SK-N-SH (cell line): ENCODE data around the gene RNF180. TPM values are rescaled to one million over a fixed set of nuclear protein-coding genes. Genes with fewer than 3 reads are reported as not detected.

Source experiments
- CTCF ChIA-PET: fragments of 300-600, 350-600 bp; formaldehyde crosslinking; extraction: SDS; loops from one replicate; lab custom pipeline; 2021; lab: Yijun Ruan, JAX
- POLR2A ChIA-PET: fragments of 350-600 bp; sonication (Branson Sonifier 250); formaldehyde crosslinking; extraction: SDS; loops from one replicate; lab custom pipeline; 2020; ENCODE audit warnings: antibody characterized with exemption, inconsistent platforms; lab: Yijun Ruan, JAX
- DNase-seq: peaks from one replicate; pipeline ENCODE4 v3.0.0; 2012
- H2AFZ ChIP-seq: fragments of 200-600 bp; sonication (generic); 2 replicates; pipeline ENCODE4 v1.8.1; 2016; ENCODE audit warnings: antibody characterized with exemption, mild to moderate bottlenecking, low read depth
- H3F3A ChIP-seq: fragments of 200-600 bp; sonication (generic); replicated peaks from 2 replicates; pipeline ENCODE3; 2016; ENCODE audit warnings: antibody characterized with exemption, mild to moderate bottlenecking; ENCODE audit not compliant: insufficient read depth
- H3K27ac ChIP-seq, 2 experiments: fragments of 200-500 bp in 1 of 2; fragments of 200-600 bp in 1 of 2; sonication (Bioruptor generic) in 1 of 2; sonication (generic), shearing (Covaris generic) in 1 of 2; 2 replicates each; pipeline versions ENCODE4 v1.5.1 to v1.6.1; 2014 to 2016; ENCODE audit warnings: low read depth in 2 of 2, inconsistent platforms in 1 of 2, low read length in 1 of 2, mild to moderate bottlenecking in 1 of 2, mixed read lengths in 1 of 2
- H3K27me3 ChIP-seq: fragments of 200-600 bp; sonication (generic), shearing (Covaris generic); 2 replicates; pipeline ENCODE4 v1.6.1; 2016; ENCODE audit warnings: mixed run types; ENCODE audit not compliant: insufficient read depth
- H3K36me3 ChIP-seq, 2 experiments: fragments of 200-500 bp in 1 of 2; fragments of 200-600 bp in 1 of 2; sonication (Bioruptor generic) in 1 of 2; sonication (generic) in 1 of 2; replicated peaks in 1 of 2; 2 replicates each; pipeline versions ENCODE3 to v1.5.1; 2014 to 2016; ENCODE audit warnings: low read length in 1 of 2, mild to moderate bottlenecking in 1 of 2; ENCODE audit not compliant: insufficient read depth in 2 of 2, control insufficient read depth in 1 of 2
- H3K4me1 ChIP-seq, 2 experiments: fragments of 200-500 bp in 1 of 2; fragments of 200-600 bp in 1 of 2; sonication (Bioruptor generic) in 1 of 2; sonication (generic), shearing (Covaris generic) in 1 of 2; 2 replicates each; pipeline versions ENCODE4 v1.5.1 to v1.6.1; 2014 to 2016; ENCODE audit warnings: low read depth in 1 of 2, low read length in 1 of 2, mixed run types in 1 of 2; ENCODE audit not compliant: insufficient read depth in 2 of 2, control insufficient read depth in 1 of 2
- H3K4me2 ChIP-seq: fragments of 200-600 bp; sonication (generic), shearing (Covaris generic); 2 replicates; pipeline ENCODE4 v1.6.1; 2017; ENCODE audit warnings: mixed run types
- H3K4me3 ChIP-seq, 2 experiments: fragments of 200-500 bp in 1 of 2; fragments of 200-600 bp in 1 of 2; sonication (Bioruptor generic) in 1 of 2; sonication (generic), shearing (Covaris generic) in 1 of 2; 2 replicates each; pipeline versions ENCODE4 v1.5.1 to v1.8.1; 2014 to 2016; ENCODE audit warnings: low read depth in 2 of 2, inconsistent platforms in 1 of 2, low read length in 1 of 2, mild to moderate bottlenecking in 1 of 2, mixed read lengths in 1 of 2, moderate library complexity in 1 of 2
- H3K79me2 ChIP-seq: fragments of 200-600 bp; sonication (generic); 2 replicates; pipeline ENCODE4 v1.8.1; 2017; ENCODE audit warnings: mild to moderate bottlenecking; ENCODE audit not compliant: insufficient read depth
- H3K9ac ChIP-seq: fragments of 200-600 bp; sonication (generic); 2 replicates; pipeline ENCODE4 v1.6.1; 2017; ENCODE audit warnings: mixed run types
- H3K9me2 ChIP-seq: fragments of 200-600 bp; sonication (generic); 2 replicates; pipeline ENCODE4 v1.6.1; 2017; ENCODE audit warnings: mixed run types
- H3K9me3 ChIP-seq: fragments of 200-600 bp; sonication (generic); 2 replicates; pipeline ENCODE4 v1.6.1; 2017; ENCODE audit warnings: mixed run types, mild to moderate bottlenecking, moderate library complexity
- H4K20me1 ChIP-seq: fragments of 200-600 bp; sonication (generic); 2 replicates; pipeline ENCODE4 v1.6.1; 2017; ENCODE audit warnings: mild to moderate bottlenecking, mixed run types; ENCODE audit not compliant: insufficient read depth
- CHD2 ChIP-seq: fragments of 150-350 bp; IDR thresholded peaks from 2 replicates; pipeline ENCODE4 v1.6.1; 2018; ENCODE audit warnings: low read length; ENCODE audit not compliant: partially characterized antibody
- CTCF ChIP-seq: fragments of 200-600 bp; sonication (generic); IDR thresholded peaks from 2 replicates; pipeline ENCODE4 v1.6.1; 2017; ENCODE audit warnings: antibody characterized with exemption, mild to moderate bottlenecking, moderate library complexity
- ELF1 ChIP-seq: IDR thresholded peaks from 2 replicates; pipeline ENCODE4 v1.4.0; 2012
- EP300 ChIP-seq, 2 experiments: IDR thresholded peaks; 2 replicates each; pipeline versions ENCODE4 v1.4.0 to v1.6.1; 2012; ENCODE audit warnings: borderline replicate concordance in 1 of 2, low read depth in 1 of 2, low read length in 1 of 2
- EZH2phosphoT487 ChIP-seq: fragments of 200-600 bp; sonication (generic); IDR thresholded peaks from 2 replicates; pipeline ENCODE4 v1.6.1; 2017; ENCODE audit warnings: low read depth, mixed run types, mild to moderate bottlenecking, antibody characterized with exemption, moderate library complexity, borderline replicate concordance
- FOXJ3 ChIP-seq: sonication (generic); formaldehyde crosslinking; IDR thresholded peaks from 2 replicates; pipeline ENCODE4 v1.5.1; 2020; ENCODE audit warnings: mild to moderate bottlenecking, missing genetic modification reagents
- FOXM1 ChIP-seq: IDR thresholded peaks from 2 replicates; pipeline ENCODE4 v1.4.0; 2012; ENCODE audit warnings: low read depth, mild to moderate bottlenecking
- MAX ChIP-seq: IDR thresholded peaks from 2 replicates; pipeline ENCODE4 v1.4.0; 2012; ENCODE audit warnings: low read depth
- MEF2A ChIP-seq: IDR thresholded peaks from 2 replicates; pipeline ENCODE4 v1.4.0; 2012; ENCODE audit warnings: low read depth, borderline replicate concordance
- MXI1 ChIP-seq: IDR thresholded peaks from 2 replicates; pipeline ENCODE4 v1.6.1; 2012; ENCODE audit warnings: mild to moderate bottlenecking, low read depth, low read length, improper control_type of control experiment
- NRF1 ChIP-seq: IDR thresholded peaks from 2 replicates; pipeline ENCODE4 v1.6.1; 2012; ENCODE audit warnings: low read depth, mild to moderate bottlenecking, low read length
- POLR2AphosphoS5 ChIP-seq: IDR thresholded peaks from 2 replicates; pipeline ENCODE4 v1.6.1; 2012; ENCODE audit warnings: low read depth, low read length
- RAD21 ChIP-seq: IDR thresholded peaks from 2 replicates; pipeline ENCODE4 v1.6.1; 2012; ENCODE audit warnings: mild to moderate bottlenecking, low read length
- RFX5 ChIP-seq: IDR thresholded peaks from 2 replicates; pipeline ENCODE4 v1.6.1; 2012; ENCODE audit warnings: mild to moderate bottlenecking, improper control_type of control experiment, low read length
- RXRA ChIP-seq: IDR thresholded peaks from 2 replicates; pipeline ENCODE4 v1.4.0; 2012; ENCODE audit warnings: low read depth, mild to moderate bottlenecking, borderline replicate concordance
- SIN3A ChIP-seq: IDR thresholded peaks from 2 replicates; pipeline ENCODE4 v1.6.1; 2012; ENCODE audit warnings: low read depth, mild to moderate bottlenecking, low read length, moderate library complexity, borderline replicate concordance
- SMC3 ChIP-seq: IDR thresholded peaks from 2 replicates; pipeline ENCODE4 v1.6.1; 2012; ENCODE audit warnings: low read depth, low read length, improper control_type of control experiment
- TAF1 ChIP-seq: IDR thresholded peaks from 2 replicates; pipeline ENCODE4 v1.6.1; 2012; ENCODE audit warnings: low read depth, mild to moderate bottlenecking, low read length, moderate library complexity, borderline replicate concordance
- TCF12 ChIP-seq: IDR thresholded peaks from 2 replicates; pipeline ENCODE4 v1.4.0; 2012
- TEAD4 ChIP-seq: IDR thresholded peaks from 2 replicates; pipeline ENCODE4 v1.4.0; 2012; ENCODE audit warnings: mild to moderate bottlenecking, borderline replicate concordance; ENCODE audit not compliant: insufficient read depth
- USF2 ChIP-seq: fragments of 150-350 bp; IDR thresholded peaks from 2 replicates; pipeline ENCODE4 v1.6.1; 2017; ENCODE audit warnings: antibody characterized with exemption, low read length, low read depth, borderline replicate concordance
- YY1 ChIP-seq: IDR thresholded peaks from 2 replicates; pipeline ENCODE4 v1.4.0; 2012; ENCODE audit warnings: low read depth, mild to moderate bottlenecking
- ZBTB33 ChIP-seq: IDR thresholded peaks from 2 replicates; pipeline ENCODE4 v1.4.0; 2012; ENCODE audit warnings: low read depth, borderline replicate concordance
- WGBS: methylation state at CpG from one replicate; pipeline ENCODE4 v1.1.6; 2017; ENCODE audit warnings: low lambda C conversion rate; 5-methylcytosine and 5-hydroxymethylcytosine counted together
- polyA plus RNA-seq, 3 experiments: library from polyadenylated mRNA; depleted of rRNA; stranded (reverse); fragments of >200 nt; gene quantifications; 2 replicates each; pipeline ENCODE4 v1.2.3, GENCODE V29; 2012

The RNF180 gene
- polyA plus RNA-seq, 1 of the 3 experiments (the other 2 are of a cell fraction) = 0.02 TPM

- Histone ChIP-seq H3F3A (no peaks in the 10 kb centered on the region), H2AFZ (no peak overlapping the region), H3K36me3 (no peaks in the 10 kb centered on the region), H3K4me3 (no peak overlapping the region), H3K4me1 (no peaks in the 10 kb centered on the region), H4K20me1 (no peaks in the 10 kb centered on the region), H3K27ac (no peak overlapping the region), H3K27me3 (no peaks in the 10 kb centered on the region; the same call in 1 of the 2 replicates), H3K9me2 (no peaks in the 10 kb centered on the region), H3K9ac (no peak overlapping the region), H3K9me3 (no peaks in the 10 kb centered on the region), H3K79me2 (no peaks in the 10 kb centered on the region), H3K4me2 (no peak overlapping the region)
- TF ChIP-seq RAD21 (peak; percentile 15; the same call in 1 of the 2 replicates), CHD2 (no peak), ELF1 (no peak), MAX (no peak), ZBTB33 (no peak), CTCF (peak; percentile 35), RFX5 (no peak), SMC3 (no peak), POLR2AphosphoS5 (no peak), EZH2phosphoT487 (no peak), NRF1 (no peak), YY1 (no peak), TAF1 (no peak)
- POLR2A ChIA-PET = no interaction called here
- peak; percentile 1 for DNase-seq
- CTCF ChIA-PET = no interaction called here
These were observed 219.1 kb downstream of the RNF180 start for GRCh38 chr5:64384765-64385164.

- Histone ChIP-seq H3K4me1 (no peaks in the 10 kb centered on the region), H3K27me3 (no peaks in the 10 kb centered on the region), H3K9me3 (no peaks in the 10 kb centered on the region), H4K20me1 (no peaks in the 10 kb centered on the region), H3F3A (no peaks in the 10 kb centered on the region), H3K27ac (no peak overlapping the region), H3K9me2 (no peaks in the 10 kb centered on the region), H3K4me3 (no peak overlapping the region), H3K4me2 (no peak overlapping the region), H3K9ac (no peak overlapping the region), H3K79me2 (no peaks in the 10 kb centered on the region), H3K36me3 (no peaks in the 10 kb centered on the region), H2AFZ (no peak overlapping the region)
- ChIA-PET POLR2A (no interaction called here), CTCF (no interaction called here)
- WGBS = 0% methylated on average over 1 of the region's 1 CpG
- no peak for DNase-seq
- no peak for TF ChIP-seq NRF1
- TF ChIP-seq SIN3A = no peak
- no peak for TF ChIP-seq TEAD4
- no peak for TF ChIP-seq POLR2AphosphoS5
- no peak for TF ChIP-seq FOXM1
- TF ChIP-seq CHD2 = no peak
- TF ChIP-seq USF2 = no peak
- TF ChIP-seq CTCF = no peak
- no peak for TF ChIP-seq TCF12
- no peak for TF ChIP-seq EP300 (IDR thresholded peaks at IDR 0.05; ENCODE audit: borderline replicate concordance in 1 of 2, low read depth in 1 of 2, low read length in 1 of 2)
- no peak for TF ChIP-seq RXRA
- TF ChIP-seq FOXJ3 = no peak
- no peak for TF ChIP-seq MEF2A
- no peak for TF ChIP-seq RAD21
- no peak for TF ChIP-seq RFX5
- no peak for TF ChIP-seq MXI1
These were observed 231.9 kb downstream of the RNF180 start for GRCh38 chr5:64397552-64397951.
